HepG2 (cell line): ENCODE measurements around the gene SERPINB10. TPM values are rescaled to one million over a fixed set of nuclear protein-coding genes. Genes with fewer than 3 reads are reported as not detected.

Source experiments
- HMGXB3 ChIP-seq: sonication (generic); formaldehyde crosslinking; IDR thresholded peaks from 2 replicates; pipeline ENCODE4 v1.4.0; 2020; ENCODE audit warnings: missing genetic modification reagents, borderline replicate concordance
- JUND ChIP-seq: sonication (generic); formaldehyde crosslinking; IDR thresholded peaks from 2 replicates; pipeline ENCODE4 v1.8.0; 2022; ENCODE audit warnings: mild to moderate bottlenecking, missing genetic modification reagents
- MED1 ChIP-seq: sonication (generic); formaldehyde crosslinking; IDR thresholded peaks from 2 replicates; pipeline ENCODE4 v1.4.0; 2020; ENCODE audit warnings: missing genetic modification reagents
- NR0B2 ChIP-seq: sonication (generic); formaldehyde crosslinking; IDR thresholded peaks from 2 replicates; pipeline ENCODE4 v1.4.0; 2020; ENCODE audit warnings: mild to moderate bottlenecking, missing genetic modification reagents
- SNAPC4 ChIP-seq: sonication (generic); formaldehyde crosslinking; IDR thresholded peaks from 2 replicates; pipeline ENCODE4 v1.4.0; 2020; ENCODE audit warnings: mild to moderate bottlenecking, missing genetic modification reagents
- ZNF263 ChIP-seq: sonication (generic); formaldehyde crosslinking; IDR thresholded peaks from 2 replicates; pipeline ENCODE4 v1.4.0; 2020; ENCODE audit warnings: missing genetic modification reagents
- ZNF280D ChIP-seq: sonication (generic); formaldehyde crosslinking; IDR thresholded peaks from 2 replicates; pipeline ENCODE4 v1.5.1; 2020; ENCODE audit warnings: mild to moderate bottlenecking, missing genetic modification reagents
- ZNF296 ChIP-seq: sonication (generic); formaldehyde crosslinking; conservative IDR thresholded peaks from 2 replicates; pipeline ENCODE4 v1.5.0; 2020; ENCODE audit warnings: mild to moderate bottlenecking, missing genetic modification reagents
- ZNF776 ChIP-seq: sonication (generic); formaldehyde crosslinking; IDR thresholded peaks from 2 replicates; pipeline ENCODE4 v1.4.0; 2020; ENCODE audit warnings: mild to moderate bottlenecking, missing genetic modification reagents
- polyA plus RNA-seq, 8 experiments: library from polyadenylated mRNA; depleted of rRNA in 3 of 8; stranded (reverse) in 7 of 8; unstranded in 1 of 8; fragments of >200 nt; fragmentation: Illumina TruSeq in 4 of 8; extraction: Trizol in 4 of 8; gene quantifications; 2 replicates each; pipeline versions ENCODE4 v1.2.1 to v1.2.3, GENCODE V29; 2011 to 2016; ENCODE audit warnings: low read depth in 4 of 8, missing spikeins in 1 of 8, mixed read lengths in 1 of 8; ENCODE audit not compliant: insufficient read depth in 1 of 8
- total RNA-seq, 5 experiments: library from RNA; depleted of rRNA; stranded (reverse); fragments of >200 nt; fragmentation: Illumina TruSeq; extraction: Trizol; gene quantifications; 2 replicates each; pipeline ENCODE4 v1.2.3, GENCODE V29; 2016; ENCODE audit warnings: low read depth in 1 of 5

Gene SERPINB10
- total and polyA plus RNA-seq, 2 of the 13 experiments (the other 11 are each of a cell fraction or from before 2014, with no cell fraction given) = not detected

- TF ChIP-seq NR0B2 (CRISPR knock-in tag) (no peak), JUND (CRISPR knock-in tag) (peak; percentile 83), ZNF280D (peak; percentile 65), ZNF296 (CRISPR knock-in tag) (no peak), ZNF776 (CRISPR knock-in tag) (no peak), ZNF263 (CRISPR knock-in tag) (no peak; the same call in 1 of the 2 replicates), SNAPC4 (CRISPR knock-in tag) (no peak), MED1 (CRISPR knock-in tag) (peak; percentile 30; the same call in 1 of the 2 replicates), HMGXB3 (CRISPR knock-in tag) (no peak; the same call in 1 of the 2 replicates)
These were observed 62.4 kb downstream of the SERPINB10 start, which contains the start of gene SERPINB8 (continued) for GRCh38 chr18:63969942-63970808.
